HEK293 (cell line): ENCODE measurements around the gene CTIF.

Experiments
- HOXC10 ChIP-seq: sonication (generic); formaldehyde crosslinking; IDR thresholded peaks from 2 replicates; pipeline ENCODE4 v1.8.1; 2023; ENCODE audit warnings: mild to moderate bottlenecking, missing genetic modification reagents
- IKZF3 ChIP-seq: fragments of 450-650 bp; IDR thresholded peaks from 2 replicates; pipeline ENCODE4 v1.5.0; 2018; ENCODE audit warnings: missing biosample characterization, mild to moderate bottlenecking, missing genetic modification characterization, moderate library complexity
- KLF16 ChIP-seq: fragments of 450-650 bp; formaldehyde crosslinking; IDR thresholded peaks from 2 replicates; pipeline ENCODE4 v1.5.1; 2017; ENCODE audit warnings: missing biosample characterization, missing genetic modification characterization
- TCF7L2 ChIP-seq: IDR thresholded peaks from 2 replicates; pipeline ENCODE4 v1.6.1; 2011; ENCODE audit warnings: low read depth, mild to moderate bottlenecking, inconsistent platforms, low read length, moderate library complexity, borderline replicate concordance
- YY1 ChIP-seq: fragments of 450-650 bp; formaldehyde crosslinking; IDR thresholded peaks from 2 replicates; pipeline ENCODE4 v1.5.1; 2018; ENCODE audit warnings: missing biosample characterization, missing genetic modification characterization
- ZNF16 ChIP-seq: fragments of 450-650 bp; formaldehyde crosslinking; IDR thresholded peaks from 2 replicates; pipeline ENCODE4 v1.5.1; 2016; ENCODE audit warnings: low read depth, missing biosample characterization, missing genetic modification characterization
- ZNF214 ChIP-seq: fragments of 450-650 bp; formaldehyde crosslinking; IDR thresholded peaks from 2 replicates; pipeline ENCODE4 v1.5.1; 2017; ENCODE audit warnings: missing biosample characterization, mild to moderate bottlenecking, missing genetic modification characterization, borderline replicate concordance
- ZNF324 ChIP-seq: fragments of 450-650 bp; formaldehyde crosslinking; IDR thresholded peaks from 2 replicates; pipeline ENCODE4 v1.5.1; 2016; ENCODE audit warnings: missing biosample characterization, missing genetic modification characterization
- ZNF416 ChIP-seq: fragments of 450-650 bp; formaldehyde crosslinking; IDR thresholded peaks from 2 replicates; pipeline ENCODE4 v1.5.1; 2016; ENCODE audit warnings: missing biosample characterization, missing genetic modification characterization
- ZNF629 ChIP-seq: fragments of 450-650 bp; formaldehyde crosslinking; IDR thresholded peaks from 2 replicates; pipeline ENCODE4 v1.5.1; 2017; ENCODE audit warnings: missing biosample characterization, missing genetic modification characterization
- TF ChIP-seq, protein P1 (sequence below): fragments of 450-650 bp; formaldehyde crosslinking; IDR thresholded peaks from 2 replicates; pipeline ENCODE4 v1.5.1; 2016; ENCODE audit warnings: missing biosample characterization, missing genetic modification characterization
- TF ChIP-seq, protein P2 (sequence below): IDR thresholded peaks from 2 replicates; pipeline ENCODE4 v1.6.1; 2011; ENCODE audit warnings: mild to moderate bottlenecking, low read depth, low read length, borderline replicate concordance
- TF ChIP-seq, protein P3 (sequence below): fragments of 450-650 bp; formaldehyde crosslinking; IDR thresholded peaks from 2 replicates; pipeline ENCODE4 v1.5.1; 2016; ENCODE audit warnings: missing biosample characterization, missing genetic modification characterization

DNA sequence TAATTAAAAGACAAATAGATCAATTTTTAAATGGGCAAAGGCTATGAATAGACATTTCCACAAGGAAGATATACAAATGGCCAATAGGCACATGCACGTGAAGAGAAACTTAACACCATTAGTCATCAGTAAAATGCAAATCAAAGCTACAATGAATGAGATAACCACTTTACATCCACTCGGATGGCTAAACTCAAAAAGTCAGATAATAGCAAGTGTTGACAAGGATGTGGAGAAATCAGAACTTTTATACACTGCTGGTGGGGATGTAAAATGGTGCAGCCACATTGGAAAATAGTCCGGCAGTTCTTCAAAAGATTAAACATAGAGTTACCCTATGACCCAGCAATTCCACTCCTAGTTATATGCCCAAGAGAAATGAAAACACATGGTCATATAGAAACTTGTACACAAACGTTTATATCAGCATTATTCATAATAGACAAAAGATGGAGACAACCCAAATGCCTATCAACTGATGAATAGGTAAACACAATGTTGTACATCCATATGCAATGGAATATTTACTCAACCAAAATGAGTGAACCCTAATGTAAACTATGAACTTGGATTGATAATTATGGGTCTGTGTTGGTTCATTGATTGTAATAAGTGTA is 360.8 kb downstream of the CTIF start:
- TF ChIP-seq, protein P1, sequence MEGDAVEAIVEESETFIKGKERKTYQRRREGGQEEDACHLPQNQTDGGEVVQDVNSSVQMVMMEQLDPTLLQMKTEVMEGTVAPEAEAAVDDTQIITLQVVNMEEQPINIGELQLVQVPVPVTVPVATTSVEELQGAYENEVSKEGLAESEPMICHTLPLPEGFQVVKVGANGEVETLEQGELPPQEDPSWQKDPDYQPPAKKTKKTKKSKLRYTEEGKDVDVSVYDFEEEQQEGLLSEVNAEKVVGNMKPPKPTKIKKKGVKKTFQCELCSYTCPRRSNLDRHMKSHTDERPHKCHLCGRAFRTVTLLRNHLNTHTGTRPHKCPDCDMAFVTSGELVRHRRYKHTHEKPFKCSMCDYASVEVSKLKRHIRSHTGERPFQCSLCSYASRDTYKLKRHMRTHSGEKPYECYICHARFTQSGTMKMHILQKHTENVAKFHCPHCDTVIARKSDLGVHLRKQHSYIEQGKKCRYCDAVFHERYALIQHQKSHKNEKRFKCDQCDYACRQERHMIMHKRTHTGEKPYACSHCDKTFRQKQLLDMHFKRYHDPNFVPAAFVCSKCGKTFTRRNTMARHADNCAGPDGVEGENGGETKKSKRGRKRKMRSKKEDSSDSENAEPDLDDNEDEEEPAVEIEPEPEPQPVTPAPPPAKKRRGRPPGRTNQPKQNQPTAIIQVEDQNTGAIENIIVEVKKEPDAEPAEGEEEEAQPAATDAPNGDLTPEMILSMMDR (tag by site-specific recombination) = no peak
- TF ChIP-seq, protein P2, sequence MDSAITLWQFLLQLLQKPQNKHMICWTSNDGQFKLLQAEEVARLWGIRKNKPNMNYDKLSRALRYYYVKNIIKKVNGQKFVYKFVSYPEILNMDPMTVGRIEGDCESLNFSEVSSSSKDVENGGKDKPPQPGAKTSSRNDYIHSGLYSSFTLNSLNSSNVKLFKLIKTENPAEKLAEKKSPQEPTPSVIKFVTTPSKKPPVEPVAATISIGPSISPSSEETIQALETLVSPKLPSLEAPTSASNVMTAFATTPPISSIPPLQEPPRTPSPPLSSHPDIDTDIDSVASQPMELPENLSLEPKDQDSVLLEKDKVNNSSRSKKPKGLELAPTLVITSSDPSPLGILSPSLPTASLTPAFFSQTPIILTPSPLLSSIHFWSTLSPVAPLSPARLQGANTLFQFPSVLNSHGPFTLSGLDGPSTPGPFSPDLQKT = no peak
- TF ChIP-seq ZNF629 (tag by site-specific recombination) = no peak
- TF ChIP-seq ZNF214 (tag by site-specific recombination) = no peak
- no peak for TF ChIP-seq ZNF416
- TF ChIP-seq ZNF16 (tag by site-specific recombination) = no peak
- TF ChIP-seq IKZF3 (tag by site-specific recombination) = no peak
- TF ChIP-seq ZNF324 (tag by site-specific recombination) = no peak
- no peak for TF ChIP-seq YY1 (tag by site-specific recombination)
- TF ChIP-seq HOXC10 (CRISPR knock-in tag) = no peak
- no peak for TF ChIP-seq TCF7L2
- no peak for TF ChIP-seq KLF16 (tag by site-specific recombination)
- TF ChIP-seq, protein P3, sequence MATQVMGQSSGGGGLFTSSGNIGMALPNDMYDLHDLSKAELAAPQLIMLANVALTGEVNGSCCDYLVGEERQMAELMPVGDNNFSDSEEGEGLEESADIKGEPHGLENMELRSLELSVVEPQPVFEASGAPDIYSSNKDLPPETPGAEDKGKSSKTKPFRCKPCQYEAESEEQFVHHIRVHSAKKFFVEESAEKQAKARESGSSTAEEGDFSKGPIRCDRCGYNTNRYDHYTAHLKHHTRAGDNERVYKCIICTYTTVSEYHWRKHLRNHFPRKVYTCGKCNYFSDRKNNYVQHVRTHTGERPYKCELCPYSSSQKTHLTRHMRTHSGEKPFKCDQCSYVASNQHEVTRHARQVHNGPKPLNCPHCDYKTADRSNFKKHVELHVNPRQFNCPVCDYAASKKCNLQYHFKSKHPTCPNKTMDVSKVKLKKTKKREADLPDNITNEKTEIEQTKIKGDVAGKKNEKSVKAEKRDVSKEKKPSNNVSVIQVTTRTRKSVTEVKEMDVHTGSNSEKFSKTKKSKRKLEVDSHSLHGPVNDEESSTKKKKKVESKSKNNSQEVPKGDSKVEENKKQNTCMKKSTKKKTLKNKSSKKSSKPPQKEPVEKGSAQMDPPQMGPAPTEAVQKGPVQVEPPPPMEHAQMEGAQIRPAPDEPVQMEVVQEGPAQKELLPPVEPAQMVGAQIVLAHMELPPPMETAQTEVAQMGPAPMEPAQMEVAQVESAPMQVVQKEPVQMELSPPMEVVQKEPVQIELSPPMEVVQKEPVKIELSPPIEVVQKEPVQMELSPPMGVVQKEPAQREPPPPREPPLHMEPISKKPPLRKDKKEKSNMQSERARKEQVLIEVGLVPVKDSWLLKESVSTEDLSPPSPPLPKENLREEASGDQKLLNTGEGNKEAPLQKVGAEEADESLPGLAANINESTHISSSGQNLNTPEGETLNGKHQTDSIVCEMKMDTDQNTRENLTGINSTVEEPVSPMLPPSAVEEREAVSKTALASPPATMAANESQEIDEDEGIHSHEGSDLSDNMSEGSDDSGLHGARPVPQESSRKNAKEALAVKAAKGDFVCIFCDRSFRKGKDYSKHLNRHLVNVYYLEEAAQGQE = no peak
